Smooth muscle cell of the brain vasculature (primary cell): Measurements from ENCODE around the gene SLC12A8.

Experiments used
- DNase-seq: peaks from one replicate; pipeline ENCODE4 v3.0.0-alpha.2; 2012; ENCODE audit warnings: low read depth, low spot score

The SLC12A8 gene

DNA sequence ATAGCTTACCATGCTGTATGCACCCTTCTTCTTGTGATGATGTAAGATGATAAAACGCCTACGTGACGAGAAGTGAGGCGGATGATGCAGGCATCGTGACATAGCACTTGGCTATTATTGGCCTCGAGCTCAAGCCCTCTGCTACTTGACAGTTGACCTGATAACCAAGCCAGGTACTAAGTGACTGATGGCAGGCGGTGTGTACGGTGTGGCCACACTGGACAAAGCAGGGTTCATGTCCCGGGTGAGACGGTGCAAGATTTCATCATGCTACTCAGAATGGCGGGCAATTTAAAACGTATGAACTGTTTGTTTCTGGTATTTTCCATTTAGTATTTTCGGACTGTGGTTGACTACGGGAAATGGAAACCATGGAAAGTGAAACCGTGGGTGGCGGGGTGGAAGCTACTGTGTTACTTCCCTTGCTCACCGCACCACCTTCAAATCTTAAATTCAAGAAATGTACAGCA, 57.7 kb downstream of the SLC12A8 start:
- DNase-seq = no peak

DNA sequence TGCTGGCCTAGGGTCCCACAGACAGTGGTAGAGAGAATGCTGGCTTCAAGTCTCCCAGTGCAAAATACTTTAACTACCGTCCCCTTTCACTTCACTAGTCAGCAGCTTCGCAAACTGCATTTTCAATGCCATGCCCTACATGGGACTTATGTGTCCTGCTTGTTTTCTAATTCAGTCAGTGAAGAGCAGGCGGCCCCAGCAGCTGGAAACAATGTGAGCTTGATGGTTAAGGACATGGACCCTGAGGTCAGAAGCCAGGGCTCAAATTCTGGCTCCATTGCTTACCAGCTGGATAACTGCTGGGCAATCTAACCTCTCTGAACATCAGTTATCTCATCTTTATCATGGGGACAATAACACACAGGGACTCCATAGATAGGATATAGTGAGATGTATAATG, 58.4 kb downstream of the SLC12A8 start:
- DNase-seq = no peak

DNA sequence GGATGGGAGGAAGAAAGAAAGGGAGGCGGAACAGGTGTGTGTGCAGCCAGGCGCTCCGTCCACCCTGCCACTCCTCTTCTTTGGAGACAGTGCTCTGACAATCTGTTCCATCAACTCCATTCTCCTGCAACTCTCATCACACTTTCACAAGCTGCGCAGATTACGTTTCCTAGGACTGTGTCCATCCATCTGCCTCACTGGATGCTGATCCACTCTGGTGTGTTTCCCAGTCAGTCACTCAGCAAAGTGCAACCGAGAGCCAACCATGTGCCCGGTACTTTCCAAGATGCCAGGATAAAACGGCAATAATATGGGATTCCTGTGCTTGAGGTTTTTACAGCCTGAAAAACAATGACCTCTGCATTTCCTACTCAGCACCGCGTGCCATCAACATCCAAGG, 59.6 kb downstream of the SLC12A8 start:
- DNase-seq = no peak

DNA sequence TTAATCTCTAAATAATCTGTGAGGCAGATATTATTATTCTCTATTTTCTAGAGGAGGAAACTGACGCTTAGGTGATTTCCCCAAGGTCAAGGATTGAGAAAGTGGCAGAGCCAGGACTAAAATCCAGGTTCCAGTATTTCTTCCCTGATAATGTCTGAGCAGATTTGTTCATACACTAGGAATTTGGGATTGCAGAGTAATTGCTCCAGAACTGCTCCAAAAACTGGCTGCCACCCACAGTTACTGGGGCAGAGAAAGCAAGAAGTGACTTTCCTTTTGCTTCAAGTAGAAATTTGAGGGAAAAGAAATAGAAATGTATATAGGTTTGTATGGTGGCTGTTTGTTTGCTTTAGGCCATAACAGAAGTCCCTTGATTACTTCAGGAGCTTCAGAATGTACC, 60.6 kb downstream of the SLC12A8 start:
- DNase-seq = no peak

DNA sequence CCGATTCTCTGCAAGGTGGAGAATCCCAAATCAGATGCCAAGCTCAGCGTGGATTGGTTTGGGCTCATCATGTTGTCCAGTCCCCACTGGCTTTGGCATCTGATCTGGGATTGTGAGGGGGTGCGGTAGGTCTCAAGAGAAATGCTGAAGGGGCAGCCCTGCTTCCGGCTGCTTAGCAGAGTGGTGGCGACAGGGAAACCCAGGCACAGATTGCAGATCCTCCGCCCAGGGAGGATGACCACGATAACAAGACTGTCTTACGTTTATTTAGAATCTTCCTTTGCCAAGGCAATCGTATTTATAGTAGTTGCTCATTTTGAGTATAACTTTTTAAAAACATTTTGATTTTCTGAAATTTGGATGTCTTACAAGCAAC, 61.1 kb downstream of the SLC12A8 start:
- no peak for DNase-seq

DNA sequence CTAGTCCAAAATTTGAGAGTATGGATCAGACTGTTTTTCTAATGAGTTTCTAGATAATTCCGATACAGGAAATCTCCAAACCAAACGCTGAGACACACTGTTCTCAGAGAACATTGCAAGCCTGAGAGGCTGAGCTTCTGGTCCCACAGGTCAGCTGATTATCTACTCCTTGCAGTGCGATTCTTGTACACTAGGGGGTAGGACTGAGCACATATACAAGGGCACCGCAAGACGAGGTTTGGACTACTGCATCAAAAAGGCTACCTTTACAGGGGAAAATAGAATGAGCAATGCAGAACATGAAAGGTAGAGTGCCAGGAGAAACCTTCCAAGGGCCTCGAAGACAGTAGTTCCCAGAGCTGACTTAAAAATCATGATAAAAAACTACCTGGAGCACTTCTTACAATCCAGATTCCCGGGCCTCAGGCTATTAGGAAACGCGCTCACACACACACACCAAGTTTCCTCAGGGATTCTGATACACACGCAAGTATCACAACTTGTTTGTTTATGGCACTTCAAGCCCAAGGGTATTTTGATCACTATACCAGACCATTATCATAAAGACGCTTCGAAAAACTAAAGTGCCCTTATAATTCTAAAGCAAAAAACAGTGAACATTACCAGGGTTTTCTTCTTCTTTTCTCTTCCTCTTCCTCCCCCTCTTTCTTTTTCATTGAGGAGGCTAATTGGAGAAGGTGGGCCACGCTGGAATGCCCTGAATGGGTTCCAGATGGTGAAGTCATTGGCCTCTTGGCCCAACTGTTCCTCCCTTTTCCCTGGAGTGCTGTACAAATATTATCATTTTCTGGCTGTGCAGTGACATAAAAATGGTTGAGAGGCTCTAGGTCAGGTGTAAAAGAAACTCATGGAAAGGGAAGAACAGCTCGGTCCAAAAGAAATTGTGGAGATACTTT, 61.8 kb downstream of the SLC12A8 start:
- no peak for DNase-seq

DNA sequence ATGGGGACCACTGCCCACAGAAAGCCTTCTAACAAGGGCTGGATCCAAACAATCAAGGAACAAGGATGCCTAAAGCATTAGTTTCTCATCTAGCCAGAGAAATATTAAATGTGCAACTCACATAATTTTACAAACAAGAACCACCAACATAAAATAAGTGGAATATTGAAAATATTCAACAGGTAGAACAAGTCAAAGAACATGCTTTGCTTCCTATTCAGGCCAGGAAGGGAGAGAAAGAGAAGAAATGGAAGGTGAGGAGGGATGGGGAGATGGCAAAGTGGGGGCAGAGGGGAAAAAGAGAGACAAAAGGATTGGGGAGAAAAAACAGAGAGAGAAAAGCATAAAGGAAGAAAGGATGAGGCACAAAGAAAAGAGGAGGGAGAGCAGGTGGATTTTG, 63.1 kb downstream of the SLC12A8 start:
- no peak for DNase-seq

DNA sequence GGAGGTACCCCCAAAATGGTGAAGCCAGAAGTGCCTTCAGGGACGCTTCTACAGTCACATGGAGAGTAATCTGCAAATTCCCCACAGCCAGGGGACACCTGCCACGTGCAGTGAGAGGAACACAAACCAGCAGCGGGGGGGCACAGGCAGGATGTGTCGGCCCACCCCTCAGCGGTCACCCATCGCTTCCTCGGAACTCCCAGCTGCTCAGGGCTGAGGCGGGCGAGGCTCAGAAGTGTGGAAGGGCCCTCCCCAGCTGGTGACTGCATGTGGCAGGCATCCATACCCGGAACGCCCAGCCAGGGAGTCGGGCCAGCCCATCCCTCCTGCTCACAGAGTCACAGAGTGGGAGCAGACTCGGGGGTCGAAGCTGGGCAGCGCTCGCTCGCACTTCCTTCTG, 63.7 kb downstream of the SLC12A8 start:
- DNase-seq = no peak

DNA sequence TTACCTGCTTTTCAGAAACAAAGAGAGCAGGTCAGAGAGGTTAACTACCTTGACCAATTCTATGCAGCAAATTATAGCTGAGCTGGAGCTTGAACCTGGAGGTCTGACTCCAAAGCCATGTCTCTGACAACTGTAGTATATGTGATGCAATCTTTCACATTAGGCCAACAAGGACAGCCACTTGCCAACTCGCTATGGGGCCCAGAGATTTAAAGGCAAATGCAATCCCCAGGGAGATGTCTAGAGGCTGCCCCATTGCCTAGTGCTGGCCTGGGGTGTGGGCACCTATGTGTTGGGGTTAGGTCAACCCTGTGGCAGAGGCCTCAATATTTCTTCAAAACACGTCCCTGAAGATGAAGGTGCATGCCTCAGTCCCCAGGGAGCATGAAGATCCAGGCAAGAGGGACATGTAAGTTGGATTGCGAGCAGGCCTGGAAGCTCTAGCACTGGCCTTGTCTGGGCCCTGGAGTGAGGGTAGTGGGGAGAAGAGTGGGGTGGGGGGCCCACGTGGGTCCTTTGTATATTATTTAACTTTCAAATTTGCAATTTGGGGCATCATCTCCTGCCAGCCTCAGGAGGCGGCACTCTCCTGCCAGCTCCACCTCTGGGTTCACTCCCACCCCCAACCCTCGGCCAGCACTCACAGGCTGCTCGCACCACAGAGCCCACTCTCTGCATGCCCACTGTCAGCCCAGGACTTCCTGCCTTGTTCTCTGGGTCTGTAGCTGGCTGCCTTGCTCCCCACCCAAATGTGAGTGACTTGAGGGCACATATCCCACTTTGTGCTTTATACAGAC, 64.3 kb downstream of the SLC12A8 start:
- no peak for DNase-seq

DNA sequence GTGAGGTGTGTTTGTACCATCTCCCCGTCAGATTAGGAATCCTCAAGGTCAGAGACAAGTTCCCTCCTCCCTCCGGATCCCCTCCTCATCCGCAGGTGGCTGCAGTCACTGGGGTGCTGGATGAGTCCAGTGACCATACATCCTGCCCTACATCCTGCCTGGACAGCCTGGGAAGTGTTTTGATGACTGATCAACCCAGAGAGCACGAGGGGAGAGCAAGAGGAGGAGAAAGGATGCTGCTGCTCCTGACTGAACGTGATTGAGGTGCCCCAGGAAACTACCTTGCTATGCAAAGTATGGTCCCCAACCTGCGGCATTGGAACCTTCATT, 65.1 kb downstream of the SLC12A8 start:
- no peak for DNase-seq

DNA sequence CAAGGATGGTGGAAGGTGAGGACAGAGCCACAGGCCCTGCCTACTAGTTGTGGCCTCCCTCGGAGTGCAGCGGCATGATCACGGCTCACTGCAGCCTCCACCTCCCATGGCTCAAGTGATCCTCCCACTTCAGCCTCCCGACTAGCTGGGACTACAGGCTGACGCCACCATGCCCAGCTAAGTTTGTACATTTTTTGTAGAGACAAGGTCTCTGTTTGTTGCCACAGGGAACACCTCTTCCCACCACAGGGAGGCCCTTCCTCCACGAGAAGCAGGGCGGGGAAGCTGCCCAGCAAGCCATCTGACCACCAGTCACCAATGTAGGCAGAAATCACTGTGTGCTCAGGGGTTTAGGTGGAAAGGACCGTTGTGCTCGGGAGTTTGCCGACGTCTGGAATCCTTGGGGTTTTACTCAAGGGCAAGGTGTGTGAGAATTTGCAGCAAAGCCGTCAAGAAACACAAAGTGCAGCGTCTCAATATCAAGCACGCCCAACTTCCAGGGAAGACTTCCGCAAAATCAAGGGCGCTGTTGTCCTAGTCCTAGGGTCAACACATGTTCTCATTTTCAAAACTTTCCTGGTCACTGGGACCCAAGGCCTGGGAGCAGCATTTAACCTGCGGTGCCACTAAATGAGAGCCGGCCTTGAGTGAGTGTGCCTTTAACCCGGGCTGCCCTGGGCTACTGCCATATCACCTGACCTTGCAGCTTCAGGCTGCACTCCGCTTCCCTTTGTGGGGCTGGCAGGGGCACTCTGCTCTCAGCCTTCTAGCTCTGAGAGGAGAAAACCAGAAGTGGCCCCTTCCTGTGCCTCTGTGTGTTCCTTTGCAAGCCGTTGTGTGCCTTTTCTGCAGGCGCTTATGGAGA, 65.7 kb downstream of the SLC12A8 start:
- DNase-seq = no peak

DNA sequence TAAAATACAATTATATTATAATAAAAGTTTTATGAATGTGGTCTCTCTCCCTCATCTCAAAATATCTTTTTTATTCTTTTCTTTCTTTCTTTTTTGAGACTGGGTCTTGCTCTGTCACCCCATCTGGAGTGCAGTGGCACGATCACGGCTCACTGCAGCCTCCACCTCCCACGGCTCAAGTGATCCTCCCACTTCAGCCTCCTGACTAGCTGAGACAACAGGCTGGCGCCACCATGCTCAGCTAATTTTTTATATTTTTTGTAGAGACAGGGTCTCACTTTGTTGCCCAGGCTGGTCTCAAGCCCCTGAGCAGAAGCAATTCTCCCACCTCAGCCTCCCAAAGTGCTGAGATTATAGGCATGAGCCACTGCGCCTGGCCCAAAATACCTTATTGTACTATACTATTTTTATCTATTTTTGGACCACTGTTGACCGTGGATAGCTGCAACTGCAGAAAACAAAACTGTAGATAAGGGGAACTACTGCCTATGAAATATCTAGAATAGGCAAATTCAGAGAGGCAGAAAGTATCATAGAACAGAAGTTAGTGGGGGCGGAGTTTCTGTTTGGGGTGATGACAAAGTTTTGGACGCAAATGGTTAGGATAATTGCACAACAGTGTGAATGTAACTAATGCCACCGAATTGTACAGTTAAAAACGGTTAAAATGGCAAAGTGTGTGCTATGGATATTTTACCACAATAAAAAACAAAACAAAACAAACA, 66.6 kb downstream of the SLC12A8 start:
- no peak for DNase-seq

DNA sequence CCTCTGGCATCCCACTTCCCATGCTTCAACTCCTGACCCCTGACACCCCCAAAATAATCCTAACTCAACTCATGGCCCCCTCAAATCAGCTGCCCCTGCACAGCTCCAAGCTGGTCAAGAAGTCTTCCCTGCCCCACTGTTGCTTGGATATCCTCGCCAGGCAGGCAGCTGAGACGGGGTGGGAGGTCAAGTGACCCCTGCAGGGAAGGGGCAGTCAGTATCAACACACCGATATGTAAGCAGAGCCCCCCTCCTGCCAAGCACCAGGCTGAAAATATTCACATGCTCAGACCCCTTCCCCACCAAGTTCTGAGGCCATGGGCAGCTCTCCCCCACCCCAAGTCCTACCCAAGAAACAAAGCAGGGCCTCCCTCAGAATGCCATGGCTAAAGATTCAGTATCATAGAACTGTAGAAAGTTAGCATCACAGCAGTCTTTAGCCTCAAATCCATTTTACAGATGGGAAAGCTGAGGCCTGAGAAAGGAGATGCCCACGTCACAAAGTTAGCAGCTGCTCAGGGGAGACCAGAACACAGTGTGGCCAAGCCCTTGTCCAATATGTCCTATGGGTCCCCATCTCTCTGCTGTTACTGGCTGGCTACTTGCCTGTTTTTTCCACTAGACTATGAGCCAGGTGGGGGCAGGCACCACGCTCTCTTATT, 67.8 kb downstream of the SLC12A8 start:
- no peak for DNase-seq

DNA sequence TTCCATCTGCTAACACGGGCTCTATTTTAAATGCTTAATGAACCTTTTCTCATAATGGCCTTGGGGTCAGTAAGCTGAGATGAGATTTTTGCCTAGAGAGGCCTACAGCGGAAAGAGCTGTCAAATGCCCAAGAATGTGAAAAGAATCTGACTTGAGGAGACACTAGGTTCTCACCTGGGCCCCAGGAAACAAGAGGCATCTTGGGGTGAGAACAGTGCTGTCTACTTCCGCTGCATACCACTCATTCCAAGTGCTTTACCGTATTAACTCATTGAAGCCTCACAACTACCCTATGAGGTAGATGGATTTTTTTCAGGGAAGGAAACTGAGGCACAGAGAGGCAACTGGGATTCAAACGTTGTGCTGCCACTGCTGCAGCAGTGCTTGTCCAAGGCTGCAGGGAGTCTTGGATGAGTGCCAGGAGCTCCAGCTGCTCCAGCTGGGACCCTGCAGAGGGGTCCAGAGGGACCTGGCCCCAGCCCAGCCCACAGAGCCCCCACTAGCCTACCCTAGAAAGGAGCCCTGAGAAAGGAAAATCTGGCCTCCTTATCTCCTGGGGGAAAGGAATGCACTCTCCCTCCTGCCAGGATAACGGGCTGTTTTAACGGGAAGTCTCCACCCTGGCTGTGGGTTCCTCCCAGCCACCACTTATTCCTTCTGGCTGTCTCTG, 68.4 kb downstream of the SLC12A8 start:
- DNase-seq = no peak

DNA sequence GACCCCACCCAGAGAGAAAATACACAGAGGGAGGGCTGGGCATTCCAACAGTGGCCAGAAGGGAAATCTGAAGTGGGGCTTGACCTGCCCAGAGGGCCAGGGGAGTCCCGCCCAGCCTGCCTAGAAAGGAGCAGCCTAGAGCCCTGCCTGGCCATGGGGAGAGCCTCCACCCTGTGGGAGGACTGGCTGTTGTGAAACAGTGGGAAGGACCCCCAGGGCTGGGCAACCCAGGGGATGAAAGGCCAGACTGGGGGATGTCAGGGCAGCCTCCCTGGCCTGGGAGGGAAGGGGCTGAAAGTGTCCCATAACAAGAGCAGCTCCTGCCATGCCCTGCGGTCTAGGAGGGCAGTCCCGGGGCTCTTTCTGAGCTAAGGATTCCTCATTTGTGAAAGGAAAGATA, 69.0 kb downstream of the SLC12A8 start:
- DNase-seq = no peak

DNA sequence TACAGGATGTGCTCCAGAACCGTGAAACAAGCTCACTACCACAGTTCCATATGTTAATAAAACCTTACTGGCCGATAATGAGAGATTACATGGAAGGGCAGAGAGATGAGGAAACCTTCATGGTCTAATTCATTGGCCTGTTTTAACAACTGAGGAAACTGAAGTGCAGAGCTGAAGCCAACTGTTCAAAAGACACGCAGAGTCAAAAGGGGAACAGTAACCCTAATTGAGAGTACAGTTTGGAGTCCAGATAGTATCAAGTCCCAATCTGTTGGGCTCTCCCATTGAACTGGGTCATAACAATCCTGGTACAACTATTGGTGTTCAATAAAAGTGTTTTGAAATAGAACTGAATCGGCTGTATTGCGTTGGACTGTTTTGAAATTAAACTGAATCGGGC, 69.6 kb downstream of the SLC12A8 start:
- DNase-seq = no peak

DNA sequence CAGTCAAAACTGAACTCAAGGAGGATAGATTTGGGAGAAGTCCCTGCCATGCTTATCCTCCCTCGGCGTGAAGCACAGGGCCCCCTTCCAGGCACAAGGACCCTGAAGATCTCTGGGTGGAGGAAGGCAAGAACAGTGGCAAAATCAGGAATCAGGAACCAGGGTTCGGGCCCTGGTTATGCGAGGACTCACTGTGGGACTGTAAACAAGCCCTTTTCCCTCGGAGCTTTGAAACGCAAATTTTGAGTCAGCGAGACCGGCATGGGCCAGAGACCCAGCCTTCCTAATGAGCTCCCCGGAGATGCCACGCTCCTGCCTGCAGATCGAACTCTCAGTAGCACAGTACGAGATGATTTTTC, 70.1 kb downstream of the SLC12A8 start:
- DNase-seq = no peak

DNA sequence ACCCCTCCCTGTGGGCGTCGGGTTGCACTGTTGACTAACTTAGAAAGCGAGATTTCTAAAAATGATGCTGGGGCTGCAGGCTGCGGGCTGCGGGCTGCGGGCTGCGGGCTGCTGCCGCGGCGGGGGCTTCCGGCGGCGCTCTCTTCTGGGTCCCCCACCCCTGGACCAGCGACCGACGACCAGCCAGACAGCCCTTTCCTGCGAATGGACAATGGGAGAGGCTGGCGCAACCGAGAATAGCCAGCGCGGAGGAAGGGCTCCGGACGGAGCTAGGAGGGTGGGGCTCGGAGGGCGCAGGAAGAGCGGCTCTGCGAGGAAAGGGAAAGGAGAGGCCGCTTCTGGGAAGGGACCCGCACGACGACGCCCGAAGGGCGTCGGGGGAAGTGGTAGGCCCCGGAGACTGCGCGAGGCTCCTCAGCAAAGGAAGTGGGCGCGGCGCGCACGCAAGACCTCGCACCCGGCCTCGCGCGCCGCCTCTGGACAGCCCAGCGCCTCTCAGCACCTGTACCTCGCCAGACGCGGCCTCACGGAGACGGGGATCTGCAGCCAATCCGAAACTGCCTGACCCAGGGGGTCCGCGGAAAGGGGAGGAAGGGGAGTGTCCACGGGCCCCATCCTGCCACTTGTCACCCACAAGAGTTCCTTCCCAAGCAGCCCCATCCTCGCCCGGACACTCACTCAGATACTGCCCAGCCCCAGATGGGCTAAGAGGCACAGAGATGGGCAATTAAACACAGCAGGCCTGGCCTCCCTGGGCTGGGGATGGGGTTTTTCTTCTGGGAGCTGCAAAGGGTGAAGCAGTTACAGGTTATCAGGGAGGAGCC, 70.7 kb downstream of the SLC12A8 start:
- DNase-seq = no peak

DNA sequence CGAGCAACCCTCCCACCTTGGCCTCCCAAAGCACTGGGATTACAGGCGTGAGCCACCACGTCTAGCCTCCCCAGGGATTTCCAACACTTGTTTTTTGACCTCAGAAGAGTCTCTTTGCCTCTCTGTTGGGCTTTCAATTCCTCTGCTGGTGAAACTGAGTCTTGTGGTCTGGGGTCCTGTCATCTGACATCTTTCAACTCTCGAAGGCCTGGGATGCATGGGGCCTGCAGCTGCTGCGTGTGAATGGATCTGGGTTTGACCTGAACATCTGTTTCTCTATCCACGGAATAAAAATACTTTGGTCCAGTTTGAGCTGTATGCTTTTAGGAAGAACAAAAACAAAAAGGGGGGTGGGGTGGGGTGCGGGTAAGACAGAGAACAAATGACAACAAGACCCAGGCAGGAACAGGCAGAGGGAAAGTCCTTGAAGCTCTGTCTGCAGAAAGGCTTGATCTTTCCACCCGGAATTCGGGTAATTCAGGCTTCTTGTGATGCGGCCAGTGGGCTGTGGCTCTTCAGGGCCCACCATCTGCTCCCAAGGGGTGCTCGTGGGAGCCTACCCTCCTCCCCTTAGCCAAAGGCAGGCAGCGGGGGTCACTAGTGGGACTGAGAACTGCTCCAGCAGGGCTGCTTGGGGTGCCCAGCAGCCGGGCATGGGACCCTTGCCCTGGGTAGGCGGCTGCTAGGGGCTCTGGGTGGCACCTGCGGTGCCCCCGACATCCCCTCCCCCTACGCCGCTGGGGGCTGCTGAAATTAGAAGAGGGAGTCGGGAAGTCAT, 71.5 kb downstream of the SLC12A8 start:
- DNase-seq = no peak
